GM19351 (cell line): ENCODE results near the gene DDX27.

Experiments used
- ATAC-seq: cut with Tn5 transposase; IDR thresholded peaks from one replicate; pipeline ENCODE4 v1.9.1; 2021; ENCODE audit warnings: mild to moderate bottlenecking, moderate library complexity; ENCODE audit not compliant: unreplicated experiment

The DDX27 gene

GRCh38 chr20:49247169-49247723, 28.0 kb downstream of the DDX27 start:
- no peak for ATAC-seq

DNA sequence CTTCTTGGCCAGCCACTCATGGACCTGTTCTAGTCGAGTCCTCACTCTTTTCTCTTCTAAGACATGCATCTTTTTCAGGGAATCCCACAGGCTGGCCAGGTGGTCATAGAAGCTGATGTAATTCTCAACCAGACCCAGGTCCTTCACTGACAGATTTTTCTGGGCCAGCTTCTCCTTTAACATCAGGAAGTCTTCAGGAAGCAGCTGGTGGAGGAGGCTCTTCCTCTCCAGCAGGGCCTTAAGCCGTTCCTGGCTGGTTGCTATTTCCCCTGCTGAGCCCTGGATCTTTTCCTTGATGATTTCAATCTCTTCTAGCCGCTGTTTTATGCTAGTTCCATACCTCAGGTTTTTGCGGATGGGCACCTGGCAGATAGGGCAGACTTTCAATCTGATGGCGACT, 28.6 kb downstream of the DDX27 start:
- ATAC-seq = no peak

GRCh38 chr20:49248301-49248700, 29.1 kb downstream of the DDX27 start:
- no peak for ATAC-seq

- no peak for ATAC-seq
These were observed 29.9 kb downstream of the DDX27 start for GRCh38 chr20:49248879-49249665.

- no peak for ATAC-seq
These were observed 33.5 kb downstream of the DDX27 start for GRCh38 chr20:49252556-49253350.

- no peak for ATAC-seq
These were observed 37.0 kb downstream of the DDX27 start for GRCh38 chr20:49256261-49256660.

DNA sequence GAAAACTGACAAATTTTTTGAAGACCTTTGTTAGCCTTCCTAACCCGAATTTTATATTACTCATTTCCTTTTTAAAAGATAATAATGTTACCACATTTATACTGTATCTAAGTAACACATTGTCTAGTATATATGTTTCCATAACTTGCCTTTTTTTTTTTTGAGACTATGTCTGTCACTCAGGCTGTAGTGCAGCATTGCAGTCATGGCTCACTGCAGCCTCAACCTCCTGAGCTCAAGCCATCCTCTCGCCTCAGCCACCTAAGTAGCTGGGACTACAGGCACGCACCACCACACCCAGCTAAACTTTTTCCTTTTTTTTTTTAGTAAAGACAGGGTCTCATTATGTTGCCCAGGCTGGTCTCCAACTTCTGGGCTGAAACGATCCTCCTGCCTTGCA, 40.1 kb downstream of the DDX27 start:
- no peak for ATAC-seq

DNA sequence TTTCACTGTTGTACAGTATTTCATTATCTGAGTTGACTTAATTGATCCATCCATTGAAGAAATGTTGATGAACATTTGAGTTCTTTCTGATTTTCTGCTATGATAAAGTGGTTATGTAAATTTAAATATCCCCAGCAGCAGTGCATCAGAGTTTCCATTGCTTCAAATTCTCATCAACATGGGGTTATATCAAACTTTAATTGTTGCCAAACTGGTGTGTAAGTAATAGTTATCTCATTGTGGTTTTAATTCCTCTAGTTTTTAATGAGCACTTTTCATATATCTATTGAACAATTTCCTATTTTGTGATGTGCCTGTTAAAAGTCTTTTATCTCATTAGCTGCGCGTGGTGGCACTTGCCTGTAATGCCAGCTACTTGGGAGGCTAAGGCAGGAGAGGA, 40.6 kb downstream of the DDX27 start:
- ATAC-seq = no peak

DNA sequence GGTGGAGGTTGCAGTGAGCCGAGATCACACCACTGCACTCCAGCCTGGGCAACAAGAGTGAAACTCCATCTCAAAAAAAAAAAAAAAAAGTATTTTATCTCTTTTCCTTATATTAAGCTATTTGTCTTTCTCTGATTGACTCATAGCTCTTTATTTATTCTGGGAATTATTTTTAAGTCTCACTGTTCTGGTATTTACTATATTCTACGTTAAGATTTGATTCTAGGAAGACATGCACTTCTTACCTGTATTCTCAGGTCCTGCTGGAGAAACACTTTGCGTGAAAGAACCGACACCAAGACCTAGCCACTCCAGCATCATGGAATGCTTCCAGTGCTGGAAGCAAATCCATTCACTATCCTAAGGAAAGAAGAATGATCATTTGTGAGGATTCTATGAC, 41.0 kb downstream of the DDX27 start:
- no peak for ATAC-seq

- ATAC-seq = no peak
These were observed 42.0 kb downstream of the DDX27 start for GRCh38 chr20:49261173-49261572.

- ATAC-seq = no peak
These were observed 43.2 kb downstream of the DDX27 start for GRCh38 chr20:49262444-49262843.

DNA sequence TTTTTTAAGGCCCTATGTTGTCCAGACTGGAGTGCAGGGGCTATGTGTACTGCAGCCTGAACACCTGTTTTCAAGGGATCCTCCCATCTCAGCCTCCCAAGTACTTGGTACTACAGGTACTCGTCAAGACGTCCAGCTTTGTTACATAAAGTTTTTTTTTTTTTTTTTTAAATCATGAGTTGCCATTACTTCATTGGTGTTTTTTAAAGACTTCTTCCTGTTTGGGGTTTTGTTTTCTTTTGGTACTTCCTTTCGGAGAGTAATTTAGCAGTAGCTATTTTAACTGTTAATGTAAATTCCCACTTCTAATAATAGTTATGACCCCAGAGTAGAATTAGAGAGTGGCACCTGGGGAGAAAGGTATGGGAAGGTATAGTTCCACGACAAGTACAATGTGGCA, 48.1 kb downstream of the DDX27 start:
- no peak for ATAC-seq

DNA sequence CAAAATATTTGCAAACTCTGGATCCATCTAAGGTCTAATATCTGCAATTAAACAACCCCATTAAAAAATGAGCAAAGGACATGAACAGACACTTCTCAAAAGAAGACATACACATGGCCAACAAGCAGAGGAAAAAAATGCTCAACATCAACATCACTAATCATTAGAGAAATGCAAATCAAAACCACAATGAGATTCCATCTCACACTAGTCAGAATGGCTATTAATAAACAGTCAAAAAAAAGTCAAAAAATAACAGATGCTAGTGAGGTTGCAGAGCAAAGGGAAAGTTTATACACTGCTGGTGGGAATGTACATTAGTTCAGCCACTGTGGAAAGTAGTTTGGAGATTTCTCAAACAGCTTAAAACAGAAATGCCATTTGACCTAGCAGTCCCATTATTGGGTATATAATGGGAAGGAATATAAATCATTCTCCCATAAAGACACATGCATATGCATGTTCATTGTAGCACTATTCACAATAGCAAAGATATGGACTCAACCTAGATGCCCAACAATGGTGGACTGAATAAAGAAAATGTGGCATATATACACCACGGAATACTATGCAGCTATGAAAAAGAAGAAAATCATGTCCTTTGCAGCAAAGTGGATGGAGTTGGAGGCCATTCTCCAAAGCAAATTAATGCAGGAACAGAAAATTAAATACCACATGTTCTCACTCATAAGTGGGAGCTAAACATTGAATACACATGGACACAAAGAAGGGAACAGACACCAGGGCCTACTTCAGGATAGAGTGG, 49.6 kb downstream of the DDX27 start:
- no peak for ATAC-seq

DNA sequence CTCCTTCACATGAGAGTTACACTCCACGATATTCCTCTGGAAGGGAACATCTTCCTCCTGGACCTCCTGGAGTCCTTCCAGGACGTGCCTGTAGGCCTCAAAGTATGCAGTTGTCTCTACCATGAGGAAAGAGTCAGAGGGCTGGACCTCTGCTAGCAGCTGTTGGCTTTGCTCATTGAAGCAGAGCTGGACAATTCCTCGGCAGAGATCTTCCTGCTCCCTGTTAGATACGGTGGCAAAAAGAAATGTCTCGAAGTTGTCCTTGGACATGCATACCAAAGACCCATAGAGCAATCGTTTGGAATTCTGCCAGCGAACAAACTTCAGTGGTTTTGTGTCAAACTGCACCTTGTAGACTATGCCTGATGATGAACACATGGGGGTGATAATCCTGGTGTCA, 51.0 kb downstream of the DDX27 start:
- no peak for ATAC-seq

GRCh38 chr20:49270736-49271135, 51.5 kb downstream of the DDX27 start:
- ATAC-seq = no peak

DNA sequence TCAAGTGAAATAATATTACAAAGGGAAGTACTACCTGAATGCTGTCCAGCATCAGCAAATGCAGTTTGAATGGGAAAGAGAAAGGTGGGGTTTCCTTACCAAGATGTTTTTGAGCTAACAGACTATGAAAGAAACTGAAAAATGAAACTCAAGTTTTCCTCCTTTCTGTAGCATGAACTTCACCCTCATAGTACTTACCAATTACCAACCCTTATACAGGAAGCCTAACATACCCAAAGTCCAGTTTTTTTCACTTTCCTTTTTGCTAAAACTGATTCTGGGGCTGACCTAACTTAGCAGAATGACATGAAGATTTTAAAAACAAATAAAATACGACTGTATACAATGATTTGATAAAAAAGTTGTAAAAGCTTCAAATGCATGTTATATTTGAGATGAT, 53.4 kb downstream of the DDX27 start:
- peak; percentile 44 for ATAC-seq

- ATAC-seq = no peak
These were observed 54.6 kb downstream of the DDX27 start for GRCh38 chr20:49273696-49274277.

- no peak for ATAC-seq
These were observed 56.0 kb downstream of the DDX27 start for GRCh38 chr20:49275216-49275615.

- ATAC-seq = no peak
These were observed 56.4 kb downstream of the DDX27 start for GRCh38 chr20:49275636-49276035.

DNA sequence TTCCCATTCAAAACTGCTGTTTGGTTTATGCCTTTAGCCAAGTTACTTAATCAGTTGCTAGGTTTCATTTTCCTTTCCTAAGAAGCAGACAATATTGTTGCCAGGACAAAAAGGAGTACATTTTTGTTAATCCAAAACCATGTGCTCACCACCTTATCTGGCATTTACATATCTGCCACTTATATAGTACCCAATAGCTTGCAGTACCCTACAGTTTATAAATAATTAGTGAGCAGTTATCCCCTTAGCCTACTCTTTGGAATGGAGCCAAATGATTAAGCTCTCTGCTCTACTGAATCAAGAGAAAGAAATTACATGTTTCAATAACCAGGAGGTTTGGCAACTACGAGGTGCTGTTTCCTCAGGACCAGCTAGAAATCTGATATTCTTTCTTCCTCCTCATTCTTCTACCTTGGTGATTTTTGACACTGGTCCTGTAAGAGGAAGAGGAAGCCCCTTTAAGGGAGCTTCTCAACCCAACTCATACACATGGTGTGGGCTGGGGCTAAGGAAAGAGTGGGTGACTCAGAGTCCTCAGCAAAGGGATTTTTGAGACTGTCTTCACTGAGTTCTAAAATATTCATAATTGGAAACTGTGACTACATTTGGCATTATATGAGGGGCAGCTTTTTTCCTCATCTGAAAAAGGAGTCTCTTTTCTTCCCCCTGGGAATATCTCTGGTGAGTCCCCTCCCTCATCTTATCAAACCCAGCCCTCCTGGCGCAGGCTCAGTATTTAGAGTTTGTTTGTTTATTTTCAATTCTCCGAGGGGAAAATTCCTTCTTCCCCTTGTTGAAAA, 57.1 kb downstream of the DDX27 start:
- no peak for ATAC-seq
